Vein endothelial cell (primary cell): ENCODE measurements around the gene MT3. TPM values are rescaled to one million over a fixed set of nuclear protein-coding genes. Genes with fewer than 3 reads are reported as not detected.

ENCODE experiments used
- total RNA-seq: library from RNA; depleted of rRNA; stranded (reverse); fragments of >200 nt; gene quantifications from 2 replicates; pipeline ENCODE4 v1.2.3, GENCODE V29; 2012

The MT3 gene
- total RNA-seq: not detected in 2 replicates

GRCh38 chr16:56589141-56590039 is at the start of gene MT3:
TSS of gene MT3 (plus strand) at chr16:56589528. CDS start at chr16:56589591, 63 bp downstream.

GRCh38 chr16:56564793-56565477 is 24.4 kb upstream of the MT3 start, which contains the start of gene MT4:
TSS of gene MT4 (plus strand) at chr16:56565073. CDS start at chr16:56565129, 56 bp downstream.

DNA sequence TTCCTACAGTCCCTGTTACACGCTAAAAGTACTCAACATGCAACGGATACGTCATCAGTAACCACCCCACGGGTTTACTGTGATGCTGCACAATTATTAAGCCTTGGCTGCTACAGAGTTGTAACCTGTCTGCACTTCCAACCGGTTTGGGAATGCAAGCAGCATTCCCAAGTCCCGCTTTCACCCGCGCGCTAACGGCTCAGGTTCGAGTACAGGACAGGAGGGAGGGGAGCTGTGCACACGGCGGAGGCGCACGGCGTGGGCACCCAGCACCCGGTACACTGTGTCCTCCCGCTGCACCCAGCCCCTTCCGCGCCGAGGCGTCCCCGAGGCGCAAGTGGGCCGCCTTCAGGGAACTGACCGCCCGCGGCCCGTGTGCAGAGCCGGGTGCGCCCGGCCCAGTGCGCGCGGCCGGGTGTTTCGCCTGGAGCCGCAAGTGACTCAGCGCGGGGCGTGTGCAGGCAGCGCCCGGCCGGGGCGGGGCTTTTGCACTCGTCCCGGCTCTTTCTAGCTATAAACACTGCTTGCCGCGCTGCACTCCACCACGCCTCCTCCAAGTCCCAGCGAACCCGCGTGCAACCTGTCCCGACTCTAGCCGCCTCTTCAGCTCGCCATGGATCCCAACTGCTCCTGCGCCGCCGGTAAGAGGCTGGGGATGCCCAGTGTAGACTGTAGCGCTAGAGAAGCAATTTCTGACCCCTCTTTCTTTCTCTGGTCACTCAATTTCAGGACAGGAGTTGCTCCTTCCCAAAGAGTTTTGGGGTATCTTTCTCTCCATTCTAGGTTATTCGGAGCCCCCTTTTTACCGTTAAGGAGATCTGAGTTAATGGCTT is 18.9 kb downstream of the MT3 start, which contains the start of gene MT2A:
Gene MT2A, plus strand, starts transcription at position 542 of the 833 bp plus-strand sequence. Its CDS starts 72 bp downstream, at position 614.

DNA sequence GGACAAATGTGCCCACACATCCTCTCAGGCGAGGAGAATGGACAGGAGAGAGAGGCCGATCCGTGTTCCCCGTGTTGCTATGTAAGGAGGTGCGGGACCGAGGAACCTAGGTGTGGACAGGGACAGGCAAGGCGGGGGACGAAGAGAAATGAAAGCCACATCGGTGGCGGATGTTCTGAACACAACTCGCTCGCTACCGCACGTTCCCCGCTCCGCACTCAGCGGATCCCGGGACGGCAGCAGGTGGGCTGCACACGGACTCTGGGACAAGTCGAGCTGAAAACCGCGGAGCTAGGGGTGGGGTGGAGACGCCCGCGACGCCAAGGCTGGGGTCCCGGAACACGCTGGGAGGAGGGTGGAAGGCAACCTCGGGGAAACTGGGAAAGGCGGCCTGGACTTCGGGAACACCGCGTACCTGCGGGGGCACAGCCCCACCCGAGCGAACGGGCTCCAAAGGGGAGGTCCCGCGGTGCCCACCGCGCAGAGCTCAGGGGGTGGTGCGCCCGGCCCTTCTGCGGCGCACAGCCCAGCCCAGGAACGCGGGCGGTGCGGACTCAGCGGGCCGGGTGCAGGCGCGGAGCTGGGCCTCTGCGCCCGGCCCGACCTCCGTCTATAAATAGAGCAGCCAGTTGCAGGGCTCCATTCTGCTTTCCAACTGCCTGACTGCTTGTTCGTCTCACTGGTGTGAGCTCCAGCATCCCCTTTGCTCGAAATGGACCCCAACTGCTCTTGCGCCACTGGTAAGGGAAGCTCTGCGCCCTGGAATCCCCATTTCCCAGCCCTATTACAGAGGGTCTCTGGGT is 36.0 kb downstream of the MT3 start, which contains the start of gene MT1E:
Gene MT1E, plus strand, starts transcription at position 642 of the 803 bp plus-strand sequence. Its CDS starts 71 bp downstream, at position 713.

DNA sequence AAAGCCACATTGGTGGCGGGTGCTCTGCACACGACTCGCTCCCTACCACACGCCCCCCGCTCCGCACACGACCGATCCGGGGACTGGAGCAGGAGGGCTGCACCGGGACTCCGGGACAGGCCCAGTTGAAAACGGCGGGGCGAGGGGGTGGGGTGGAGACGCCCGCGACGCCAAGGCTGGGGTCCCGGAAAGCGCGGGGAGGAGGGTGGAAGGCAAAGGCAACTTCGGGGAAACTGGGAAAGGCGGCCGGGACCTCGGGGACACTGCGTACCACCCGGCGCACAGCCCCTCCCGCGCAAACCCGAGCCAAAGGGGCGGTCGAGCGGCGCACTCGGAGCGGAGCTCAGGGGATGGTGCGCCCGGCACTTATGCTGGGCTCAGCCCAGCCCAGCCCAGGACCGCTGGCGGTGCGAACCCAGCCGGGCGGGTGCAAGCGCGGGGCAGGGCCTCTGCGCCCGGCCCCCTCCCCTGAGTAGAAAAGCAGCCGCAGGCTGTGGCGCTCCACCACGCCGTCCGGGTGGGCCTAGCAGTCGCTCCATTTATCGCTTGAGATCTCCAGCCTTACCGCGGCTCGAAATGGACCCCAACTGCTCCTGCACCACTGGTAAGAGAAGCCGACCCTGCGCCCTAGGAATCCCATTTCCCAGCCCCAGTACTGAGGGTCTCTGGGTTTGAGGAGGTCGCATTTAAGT is 43.0 kb downstream of the MT3 start, which contains the start of gene MT1M:
Gene MT1M, plus strand, starts transcription at position 504 of the 692 bp plus-strand sequence. Its CDS starts 73 bp downstream, at position 577.

GRCh38 chr16:56637814-56638750 is 48.8 kb downstream of the MT3 start, which contains the start of gene MT1A:
TSS of gene MT1A (plus strand) at chr16:56638666. CDS start at chr16:56638739, 73 bp downstream.

Other genes starting within 250 kb of the MT3 start
- gene AMFR, start 164.0 kb upstream of the MT3 start, total RNA-seq: 178 and 229 TPM in 2 replicates
- 78.7 and 122 TPM in 2 replicates for gene NUDT21, start 138.2 kb upstream of the MT3 start, total RNA-seq
- gene OGFOD1, start 138.0 kb upstream of the MT3 start, total RNA-seq: 63.7 and 103 TPM in 2 replicates
- gene BBS2, start 69.5 kb upstream of the MT3 start, total RNA-seq: 35.3 and 38.2 TPM in 2 replicates
- gene MT4, start 24.5 kb upstream of the MT3 start, total RNA-seq: not detected in 2 replicates
- gene MT2A, start 19.1 kb downstream of the MT3 start, total RNA-seq: 94.5 and 126 TPM in 2 replicates
- gene MT1E, start 36.3 kb downstream of the MT3 start, total RNA-seq: 95.0 and 97.3 TPM in 2 replicates
- gene MT1M, start 43.1 kb downstream of the MT3 start, total RNA-seq: 0.65 and 2.4 TPM in 2 replicates
- 1.7 and 5.6 TPM in 2 replicates for gene MT1A, start 49.1 kb downstream of the MT3 start, total RNA-seq
- gene MT1B, start 62.4 kb downstream of the MT3 start, total RNA-seq: not detected in 2 replicates
- 0.33 and 0.38 TPM in 2 replicates for gene MT1F, start 68.4 kb downstream of the MT3 start, total RNA-seq
- gene MT1G, start 78.5 kb downstream of the MT3 start, total RNA-seq: 1.2 TPM in 1 of 2 replicates, not detected in the other
- gene MT1H, start 80.3 kb downstream of the MT3 start, total RNA-seq: not detected in 2 replicates
- 32.8 and 33.0 TPM in 2 replicates for gene MT1X, start 92.9 kb downstream of the MT3 start, total RNA-seq
- 68.3 and 88.9 TPM in 2 replicates for gene NUP93, start 140.6 kb downstream of the MT3 start, total RNA-seq